GM12878 (cell line): Measurements from ENCODE around the gene SLC24A4. TPM values are rescaled to one million over a fixed set of nuclear protein-coding genes. Genes with fewer than 3 reads are reported as not detected.

ENCODE experiments used
- ATAC-seq: fragments of 200-7000 bp; cut with Tn5 transposase; 3 replicates; pipeline ENCODE4 v1.9.1; 2020; ENCODE audit warnings: mild to moderate bottlenecking, moderate library complexity
- BruUV-seq: library from RNA; stranded (reverse); fragments of 400-500 nt; replicated peaks from 2 replicates; lab custom pipeline; 2021; lab: Mats Ljungman, UMichigan
- CTCF ChIA-PET: fragments of 300-600 bp; sonication (Branson Sonifier 250); formaldehyde crosslinking; extraction: SDS; loops from one replicate; lab custom pipeline; 2021; ENCODE audit warnings: inconsistent platforms; lab: Yijun Ruan, JAX
- POLR2A ChIA-PET: fragments of 350-600 bp; formaldehyde crosslinking; extraction: SDS; loops from one replicate; lab custom pipeline; 2021; ENCODE audit warnings: inconsistent platforms; lab: Charles Lee
- RAD21 ChIA-PET: fragments of 300-600 bp; sonication (Branson Sonifier 250); formaldehyde crosslinking; loops from one replicate; lab custom pipeline; 2023; ENCODE audit warnings: antibody characterized with exemption; ENCODE audit not compliant: unreplicated experiment; lab: Charles Lee
- SMC1A ChIA-PET: fragments of 300-600 bp; sonication (Branson Sonifier 250); formaldehyde crosslinking; loops from one replicate; lab custom pipeline; 2023; ENCODE audit not compliant: unreplicated experiment, uncharacterized antibody; lab: Charles Lee
- DNase-seq: peaks from one replicate; pipeline ENCODE4 v3.0.0-alpha.2; 2011; ENCODE audit warnings: low read depth, low spot score
- FAIRE-seq: peaks from 3 replicates; lab custom pipeline; 2011; peaks lifted over from hg19 to GRCh38; lab: Jason Lieb, UNC
- H2AFZ ChIP-seq: 2 replicates; pipeline ENCODE4 v1.6.0; 2011; ENCODE audit warnings: low read depth, low read length, control low read depth; ENCODE audit not compliant: control insufficient read depth
- H3K27ac ChIP-seq: 2 replicates; pipeline ENCODE4 v1.5.1; 2011; ENCODE audit warnings: control low read depth; ENCODE audit not compliant: control insufficient read depth, insufficient read depth
- H3K27me3 ChIP-seq, 2 experiments: replicated peaks in 1 of 2; 2 replicates each; pipeline versions ENCODE4 v1.6.0 to v1.6.1; 2011; ENCODE audit warnings: low read length in 1 of 2; ENCODE audit not compliant: control insufficient read depth in 2 of 2, insufficient read depth in 2 of 2
- H3K36me3 ChIP-seq, 2 experiments: 2 replicates each; pipeline ENCODE4 v1.5.1; 2011; ENCODE audit warnings: low read length in 1 of 2; ENCODE audit not compliant: control insufficient read depth in 2 of 2, insufficient read depth in 2 of 2
- H3K4me1 ChIP-seq: 2 replicates; pipeline ENCODE4 v1.6.1; 2011; ENCODE audit warnings: mild to moderate bottlenecking, low read length, moderate library complexity, mixed read lengths; ENCODE audit not compliant: control insufficient read depth, insufficient read depth
- H3K4me2 ChIP-seq: 2 replicates; pipeline ENCODE4 v1.6.0; 2011; ENCODE audit warnings: control low read depth; ENCODE audit not compliant: control insufficient read depth, insufficient read depth
- H3K4me3 ChIP-seq: fragments of 200-600 bp; sonication (generic); 2 replicates; pipeline ENCODE4 v1.5.1; 2016
- H3K79me2 ChIP-seq: 2 replicates; pipeline ENCODE4 v1.6.0; 2011; ENCODE audit warnings: low read length; ENCODE audit not compliant: control insufficient read depth, insufficient read depth
- H3K9ac ChIP-seq: 2 replicates; pipeline ENCODE4 v1.8.0; 2011; ENCODE audit warnings: low read length, control low read depth, mixed read lengths; ENCODE audit not compliant: control insufficient read depth, insufficient read depth
- H3K9me3 ChIP-seq: replicated peaks from 3 replicates; pipeline ENCODE4 v1.5.1; 2011; ENCODE audit warnings: mild to moderate bottlenecking, low read length; ENCODE audit not compliant: control insufficient read depth, insufficient read depth
- H4K20me1 ChIP-seq: 2 replicates; pipeline ENCODE4 v1.6.0; 2011; ENCODE audit not compliant: control insufficient read depth, insufficient read depth
- BMI1 ChIP-seq: fragments of 450-650 bp; IDR thresholded peaks from 2 replicates; pipeline ENCODE4 v1.6.1; 2016; ENCODE audit warnings: mild to moderate bottlenecking, moderate library complexity, borderline replicate concordance
- EGR1 ChIP-seq, 2 experiments: IDR thresholded peaks; 1 replicate in 1 of 2; 2 replicates in 1 of 2; pipeline ENCODE4 v1.6.1; 2011 to 2012; ENCODE audit warnings: low read depth in 2 of 2, low read length in 2 of 2, borderline replicate concordance in 1 of 2, mild to moderate bottlenecking in 1 of 2, moderate library complexity in 1 of 2
- NR2C2 ChIP-seq: IDR thresholded peaks from 2 replicates; pipeline ENCODE4 v1.6.1; 2011; ENCODE audit warnings: borderline replicate concordance, low read depth; ENCODE audit not compliant: control insufficient read depth, insufficient read length
- POLR2A ChIP-seq: IDR thresholded peaks from 2 replicates; pipeline ENCODE4 v1.6.1; 2011; ENCODE audit warnings: low read depth, mild to moderate bottlenecking, low read length
- POLR2AphosphoS5 ChIP-seq: IDR thresholded peaks from 2 replicates; pipeline ENCODE4 v1.6.1; 2011; ENCODE audit warnings: mild to moderate bottlenecking, low read length, inconsistent platforms
- RB1 ChIP-seq: fragments of 450-650 bp; formaldehyde crosslinking; IDR thresholded peaks from 2 replicates; pipeline ENCODE4 v1.6.1; 2017; ENCODE audit warnings: mild to moderate bottlenecking, borderline replicate concordance
- SREBF1 ChIP-seq: IDR thresholded peaks from 2 replicates; pipeline ENCODE4 v1.6.1; 2012; ENCODE audit warnings: mild to moderate bottlenecking, low read length
- WRNIP1 ChIP-seq: IDR thresholded peaks from 2 replicates; pipeline ENCODE4 v1.6.1; 2011; ENCODE audit warnings: low read depth, low read length, improper control_type of control experiment, borderline replicate concordance
- YBX1 ChIP-seq: fragments of 450-650 bp; IDR thresholded peaks from 2 replicates; pipeline ENCODE4 v1.6.1; 2016; ENCODE audit warnings: antibody characterized with exemption
- ZBTB11 ChIP-seq: fragments of 450-650 bp; formaldehyde crosslinking; IDR thresholded peaks from 2 replicates; pipeline ENCODE4 v1.5.0; 2022; ENCODE audit warnings: mild to moderate bottlenecking, missing genetic modification characterization
- ZNF217 ChIP-seq: fragments of 450-650 bp; IDR thresholded peaks from 2 replicates; pipeline ENCODE4 v1.6.1; 2017; ENCODE audit warnings: antibody characterized with exemption, mild to moderate bottlenecking
- WGBS: methylation state at CpG from one replicate; pipeline ENCODE4 v1.1.6; 2016; ENCODE audit warnings: low lambda C conversion rate; ENCODE audit not compliant: insufficient replicate concordance, insufficient coverage; ENCODE audit errors: missing lambda C conversion rate; 5-methylcytosine and 5-hydroxymethylcytosine counted together
- in situ Hi-C: fragments of 300-500 bp; cut with MboI; formaldehyde crosslinking; loops from 9 replicates; pipeline ENCODE4 v1.14.3; 2018; ENCODE audit warnings: mixed read lengths
- intact Hi-C: fragments of 100-400 bp; cut with micrococcal nuclease; formaldehyde crosslinking; loops from one replicate; pipeline ENCODE4 v1.14.2; 2022; ENCODE audit not compliant: unreplicated experiment
- polyA plus RNA-seq, 11 experiments: library from polyadenylated mRNA; depleted of rRNA in 4 of 11; unstranded in 6 of 11; stranded (reverse) in 5 of 11; fragments of >200 nt; fragmentation: Nextera tagmentation in 4 of 11; fragmentation: Illumina TruSeq in 1 of 11; extraction: Ambion mirVana in 4 of 11; extraction: Trizol in 1 of 11; gene quantifications; 1 replicate in 1 of 11; 2 replicates in 10 of 11; pipeline versions ENCODE4 v1.2.1 to v1.2.3, GENCODE V29; 2011 to 2016; ENCODE audit warnings: inconsistent platforms in 2 of 11, missing spikeins in 2 of 11, low read depth in 1 of 11
- total RNA-seq, 4 experiments: library from RNA; depleted of rRNA in 3 of 4; stranded (reverse); fragments of >200 nt in 3 of 4; fragmentation: Illumina TruSeq in 1 of 4; extraction: Trizol in 1 of 4; gene quantifications; 2 replicates each; pipeline versions ENCODE4 v1.2.1 to v1.2.3, GENCODE V29; 2013 to 2021
- TF ChIP-seq, protein P1 (sequence below): fragments of 450-650 bp; IDR thresholded peaks from 2 replicates; pipeline ENCODE4 v1.6.1; 2018; ENCODE audit warnings: borderline replicate concordance, mild to moderate bottlenecking; ENCODE audit not compliant: partially characterized antibody

SLC24A4 gene
- total and polyA plus RNA-seq, 10 of the 15 experiments (the other 5 are each of a cell fraction or from before 2014, with no cell fraction given): under 0.01 to 0.46 (median 0.04) TPM; not detected in 5

- DNase-seq (no peak), ATAC-seq (no peak), FAIRE-seq (no peak)
- Histone ChIP-seq H4K20me1 (no peaks in the 10 kb centered on the region), H3K36me3 (no peaks in the 10 kb centered on the region), H3K27ac (no peak overlapping the region), H3K9ac (no peak overlapping the region), H3K79me2 (no peaks in the 10 kb centered on the region), H3K9me3 (no peaks in the 10 kb centered on the region), H3K4me2 (no peak overlapping the region), H3K4me3 (no peak overlapping the region), H3K4me1 (peaks cover 8% of the 10 kb centered on the region), H2AFZ (no peak overlapping the region), H3K27me3 (no peaks in the 10 kb centered on the region; a peak in 3 of 4 replicates)
- BruUV-seq: no TSS peak
- in situ Hi-C loops: no loop called here
- ChIA-PET POLR2A (interaction anchor here (0.9 kb wide), 1 partner anchor 13 kb away, joined by 4 read pairs; no protein-coding TSS in a partner anchor), SMC1A (no interaction called here), RAD21 (no interaction called here), CTCF (no interaction called here)
- intact Hi-C loops: no loop called here
- WGBS: 68% methylated on average over 17 of the region's 17 CpGs
- no peak for TF ChIP-seq POLR2AphosphoS5
These were observed 167.4 kb downstream of the SLC24A4 start for GRCh38 chr14:92490239-92490959.

GRCh38 chr14:92491782-92492181 is 168.8 kb downstream of the SLC24A4 start:
- no peaks in the 10 kb centered on the region; a peak in 2 of 4 replicates for H3K27me3 ChIP-seq
- H3K4me1 ChIP-seq: peaks cover 8% of the 10 kb centered on the region
- no peaks in the 10 kb centered on the region for H3K36me3 ChIP-seq
- in situ Hi-C loops (no loop called here), intact Hi-C loops (no loop called here)
- FAIRE-seq (no peak), DNase-seq (no peak), ATAC-seq (no peak)
- no peaks in the 10 kb centered on the region for H3K79me2 ChIP-seq
- CTCF ChIA-PET: no interaction called here
- no TSS peak for BruUV-seq
- H3K4me3 ChIP-seq: no peak overlapping the region
- WGBS: 42% methylated on average over 8 of the region's 8 CpGs
- no peak overlapping the region for H2AFZ ChIP-seq
- RAD21 ChIA-PET: no interaction called here
- no peak overlapping the region for H3K9ac ChIP-seq
- POLR2A ChIA-PET: no interaction called here
- no peaks in the 10 kb centered on the region for H3K9me3 ChIP-seq
- no peaks in the 10 kb centered on the region for H4K20me1 ChIP-seq
- no peak overlapping the region for H3K4me2 ChIP-seq
- SMC1A ChIA-PET: no interaction called here
- no peak overlapping the region for H3K27ac ChIP-seq
- TF ChIP-seq YBX1 (no peak), POLR2A (no peak), ZBTB11 (CRISPR knock-in tag) (no peak), NR2C2 (no peak), RB1 (no peak), ZNF217 (no peak), SREBF1 (no peak), WRNIP1 (no peak), BMI1 (no peak), EGR1 (IDR thresholded peaks at IDR 0.05; ENCODE audit: borderline replicate concordance in 1 of 2, low read depth in 2 of 2, low read length in 2 of 2) (no peak)
- TF ChIP-seq, protein P1, sequence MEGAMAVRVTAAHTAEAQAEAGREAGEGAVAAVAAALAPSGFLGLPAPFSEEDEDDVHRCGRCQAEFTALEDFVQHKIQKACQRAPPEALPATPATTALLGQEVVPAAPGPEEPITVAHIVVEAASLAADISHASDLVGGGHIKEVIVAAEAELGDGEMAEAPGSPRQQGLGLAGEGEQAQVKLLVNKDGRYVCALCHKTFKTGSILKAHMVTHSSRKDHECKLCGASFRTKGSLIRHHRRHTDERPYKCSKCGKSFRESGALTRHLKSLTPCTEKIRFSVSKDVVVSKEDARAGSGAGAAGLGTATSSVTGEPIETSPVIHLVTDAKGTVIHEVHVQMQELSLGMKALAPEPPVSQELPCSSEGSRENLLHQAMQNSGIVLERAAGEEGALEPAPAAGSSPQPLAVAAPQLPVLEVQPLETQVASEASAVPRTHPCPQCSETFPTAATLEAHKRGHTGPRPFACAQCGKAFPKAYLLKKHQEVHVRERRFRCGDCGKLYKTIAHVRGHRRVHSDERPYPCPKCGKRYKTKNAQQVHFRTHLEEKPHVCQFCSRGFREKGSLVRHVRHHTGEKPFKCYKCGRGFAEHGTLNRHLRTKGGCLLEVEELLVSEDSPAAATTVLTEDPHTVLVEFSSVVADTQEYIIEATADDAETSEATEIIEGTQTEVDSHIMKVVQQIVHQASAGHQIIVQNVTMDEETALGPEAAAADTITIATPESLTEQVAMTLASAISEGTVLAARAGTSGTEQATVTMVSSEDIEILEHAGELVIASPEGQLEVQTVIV: no peak
